Left colon (tissue), 2 donors: Measurements from ENCODE around the gene SLC25A45. TPM values are rescaled to one million over a fixed set of nuclear protein-coding genes. Genes with fewer than 3 reads are reported as not detected.
A peak's percentile ranks its signal among the peaks of the same experiment; 100 is the strongest.

Experiments used
- ATAC-seq: fragments of 200-7000 bp; cut with Tn5 transposase; one replicate; pipeline ENCODE4 v1.9.1; 2020; ENCODE audit warnings: mild to moderate bottlenecking, moderate library complexity
- DNase-seq, 2 donors: peaks; one replicate each; pipeline ENCODE4 v3.0.0-alpha.2; 2020
- intact Hi-C, 2 donors: fragments of 100-400 bp; cut with DNase I in 1 of 2; cut with micrococcal nuclease in 1 of 2; formaldehyde crosslinking; loops; one replicate each; pipeline versions ENCODE4 v1.11.2 to v1.14.0; 2022; cut with DNase I, micrococcal nuclease
- total RNA-seq, 2 donors: library from RNA; stranded (reverse); fragmentation: NEBNext Ultra II Directional; extraction: Animal tissue kit (Norgen Biotek cat#: 25700); gene quantifications; one replicate each; pipeline ENCODE4 v1.2.1, GENCODE V29; 2021
- donor health status: DM: no; HTN: no; CAD: no.
- donor health status: DM: yes; HTN: yes; CAD: no.

SLC25A45 gene
- total RNA-seq, 2 donors from 2014 or later, result 5.8 to 8.4 TPM

DNA sequence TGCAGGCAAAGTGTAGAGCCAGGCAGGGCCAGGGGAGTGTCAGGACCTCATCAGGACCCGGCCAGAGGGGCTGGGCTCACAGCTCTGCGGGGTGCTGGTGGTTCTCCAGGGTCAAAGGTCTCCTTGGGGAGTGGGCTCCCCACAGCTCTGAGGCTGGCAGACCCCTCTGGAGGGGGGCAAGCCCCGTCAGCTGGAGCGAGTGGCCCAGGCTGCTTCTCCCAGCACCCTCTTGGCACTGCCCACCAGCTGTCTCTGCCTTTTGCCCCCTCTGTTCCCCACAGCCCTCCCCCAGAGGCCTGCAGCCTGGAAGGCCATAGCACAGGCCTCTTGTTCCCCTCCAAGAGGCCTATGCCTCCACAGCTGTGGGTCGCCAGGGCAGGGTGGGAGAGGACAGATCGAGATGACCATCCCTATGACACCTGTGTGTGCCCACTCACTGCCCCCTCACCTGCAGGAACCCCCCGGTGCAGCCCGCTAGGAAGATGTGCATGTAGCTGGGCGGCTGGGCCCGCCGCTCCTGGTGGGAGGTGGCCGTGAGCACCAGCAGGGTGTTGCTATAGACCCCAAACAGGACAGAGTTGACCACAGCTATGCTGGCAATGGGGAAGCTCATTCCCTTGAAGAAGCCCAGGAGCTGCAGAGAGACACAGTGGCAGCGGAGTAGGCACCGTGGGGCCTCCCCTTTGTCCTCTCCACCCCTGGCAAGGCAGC, 3.4 kb downstream of the SLC25A45 start:
- DNase-seq, result no peak
- intact Hi-C loops, result loop anchor here in 1 of 2 donors (10.0 kb wide), 1 partner anchor 136 kb away; no protein-coding TSS in a partner anchor
- ATAC-seq, result no peak

DNA sequence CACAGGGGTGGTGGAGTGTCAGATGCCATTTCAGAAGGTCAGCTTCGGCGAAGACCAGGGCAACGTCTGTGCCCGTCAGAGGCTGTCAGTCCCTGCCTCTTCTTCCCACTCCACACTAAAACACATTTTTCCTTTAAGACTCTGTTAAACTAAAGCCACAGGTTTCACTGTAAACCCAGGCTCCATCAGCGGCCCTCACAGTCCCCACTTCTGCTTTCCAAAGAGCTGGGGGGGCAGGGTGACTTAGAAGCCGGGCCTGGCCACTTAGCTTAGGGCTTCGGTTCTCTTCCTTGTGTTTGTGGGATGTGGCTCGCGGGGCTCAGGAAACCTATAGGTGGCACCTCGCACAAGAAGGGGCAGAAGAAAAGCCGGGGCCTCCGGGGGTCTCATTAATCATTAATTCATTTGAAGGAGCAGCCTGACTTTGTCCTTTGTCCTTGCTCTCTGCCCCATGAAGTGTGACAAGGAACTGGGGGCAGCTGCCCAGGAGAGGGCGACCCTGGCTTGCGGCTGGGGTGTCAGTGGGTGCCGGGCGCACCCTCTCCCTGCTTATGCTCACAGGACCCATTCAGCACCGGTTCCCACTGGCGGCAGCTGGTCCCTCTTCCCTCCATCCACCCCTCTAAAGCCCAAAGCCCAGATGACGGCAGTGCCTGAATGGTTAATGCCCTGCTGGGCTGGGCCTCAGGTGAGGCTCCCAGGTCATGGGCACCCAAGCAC, 4.1 kb downstream of the SLC25A45 start:
- intact Hi-C loops, result loop anchor here in 1 of 2 donors (10.0 kb wide), 1 partner anchor 136 kb away; no protein-coding TSS in a partner anchor
- DNase-seq, result peak in 1 of 2 donors; percentile 44
- ATAC-seq, result no peak

DNA sequence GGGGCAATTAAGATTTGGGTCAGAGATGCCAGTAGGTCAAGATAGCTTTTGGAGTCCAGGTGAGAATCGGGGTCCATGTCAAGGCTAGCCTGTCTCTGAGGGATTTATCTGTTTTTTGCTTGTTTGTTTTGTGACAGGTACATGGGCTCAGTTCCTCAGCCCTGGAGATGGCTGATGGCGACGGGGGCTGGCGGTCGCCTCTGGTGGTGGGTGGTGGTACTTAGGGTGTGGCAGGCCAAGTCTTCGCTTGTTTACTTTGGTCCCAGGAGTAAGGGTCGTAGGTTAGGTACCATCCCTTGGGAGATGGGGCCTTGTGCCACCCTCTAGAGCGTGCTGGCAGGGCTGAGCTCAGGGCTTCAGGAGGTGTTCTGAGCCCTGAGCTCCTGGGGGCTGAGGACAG, 4.7 kb downstream of the SLC25A45 start:
- ATAC-seq, result no peak
- DNase-seq, result no peak
- intact Hi-C loops, result loop anchor here in 1 of 2 donors (10.0 kb wide), 1 partner anchor 137 kb away; no protein-coding TSS in a partner anchor

DNA sequence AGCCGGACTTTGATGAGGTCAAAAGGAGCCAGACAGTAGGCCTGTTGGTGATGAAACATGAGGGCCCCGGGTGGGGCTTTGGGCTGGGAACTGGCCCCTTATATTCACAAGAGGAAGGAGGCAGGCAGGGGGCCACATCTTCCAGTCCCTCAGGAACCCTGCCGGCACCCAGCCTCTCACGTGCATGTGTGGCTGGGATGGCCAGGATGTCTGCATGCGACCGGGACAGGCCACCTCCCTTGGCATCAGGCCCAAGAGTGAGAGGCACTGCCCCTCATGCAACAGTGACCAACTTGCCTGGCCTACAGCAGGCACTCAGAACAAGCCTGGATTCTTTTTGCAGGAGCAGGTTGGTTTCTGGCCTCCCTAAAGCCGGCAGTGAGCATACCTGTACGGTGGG, 5.4 kb downstream of the SLC25A45 start:
- intact Hi-C loops, result loop anchor here in 1 of 2 donors (10.0 kb wide), 1 partner anchor 138 kb away; no protein-coding TSS in a partner anchor
- no peak for ATAC-seq
- no peak for DNase-seq

DNA sequence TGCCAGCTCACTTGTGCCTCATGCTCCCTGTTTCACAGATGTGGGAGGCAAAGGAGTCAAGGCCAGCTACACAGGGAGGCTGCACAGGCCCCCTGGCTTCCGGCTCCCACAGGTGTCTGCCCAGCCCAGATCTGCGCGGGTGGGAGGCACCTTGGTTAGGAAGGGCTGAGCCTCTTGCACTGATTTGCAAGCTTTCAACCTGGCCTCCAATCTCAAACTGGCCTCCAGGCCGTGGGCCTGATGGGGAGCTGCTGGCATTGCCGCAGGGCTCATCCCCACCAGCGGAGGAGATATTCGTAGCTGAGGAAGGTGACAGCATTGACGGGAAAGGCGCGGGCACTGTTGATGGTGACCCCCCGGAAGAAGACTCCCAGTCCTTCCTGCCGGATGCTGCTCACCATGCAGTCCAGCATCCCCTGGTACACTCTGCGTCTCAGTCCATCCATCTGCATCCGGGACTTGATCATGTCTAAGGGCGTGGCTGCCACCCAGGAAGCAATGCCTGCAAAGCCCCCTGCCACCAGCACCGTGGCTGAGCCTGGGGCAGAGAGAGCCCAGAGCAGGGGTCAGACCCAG, 6.2 kb downstream of the SLC25A45 start:
- intact Hi-C loops, result loop anchor here in 1 of 2 donors (10.0 kb wide), 1 partner anchor 139 kb away; no protein-coding TSS in a partner anchor
- no peak for DNase-seq
- no peak for ATAC-seq

DNA sequence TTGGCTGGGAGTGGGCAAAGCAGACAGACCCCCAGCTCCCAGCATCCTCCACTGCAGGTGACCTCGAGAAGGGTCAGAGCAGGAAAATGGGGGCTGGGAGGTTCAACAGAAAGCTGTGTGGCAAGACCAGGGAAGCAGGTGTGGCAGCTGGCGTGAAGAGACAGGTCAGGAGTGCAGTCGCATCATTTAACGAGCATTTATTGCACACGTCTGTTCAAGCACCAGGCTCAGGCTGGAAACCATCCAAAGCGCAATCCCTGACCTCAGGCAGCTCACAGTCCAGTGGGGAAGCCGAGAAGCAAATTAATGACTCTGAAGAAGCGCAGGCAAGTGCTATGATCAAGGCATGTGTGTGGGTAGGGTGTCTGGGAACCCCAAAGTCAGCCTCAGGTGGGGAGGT, 7.4 kb downstream of the SLC25A45 start:
- no peak for DNase-seq
- intact Hi-C loops, result loop anchor here in 1 of 2 donors (10.0 kb wide), 1 partner anchor 140 kb away; no protein-coding TSS in a partner anchor
- ATAC-seq, result peak; percentile 74

DNA sequence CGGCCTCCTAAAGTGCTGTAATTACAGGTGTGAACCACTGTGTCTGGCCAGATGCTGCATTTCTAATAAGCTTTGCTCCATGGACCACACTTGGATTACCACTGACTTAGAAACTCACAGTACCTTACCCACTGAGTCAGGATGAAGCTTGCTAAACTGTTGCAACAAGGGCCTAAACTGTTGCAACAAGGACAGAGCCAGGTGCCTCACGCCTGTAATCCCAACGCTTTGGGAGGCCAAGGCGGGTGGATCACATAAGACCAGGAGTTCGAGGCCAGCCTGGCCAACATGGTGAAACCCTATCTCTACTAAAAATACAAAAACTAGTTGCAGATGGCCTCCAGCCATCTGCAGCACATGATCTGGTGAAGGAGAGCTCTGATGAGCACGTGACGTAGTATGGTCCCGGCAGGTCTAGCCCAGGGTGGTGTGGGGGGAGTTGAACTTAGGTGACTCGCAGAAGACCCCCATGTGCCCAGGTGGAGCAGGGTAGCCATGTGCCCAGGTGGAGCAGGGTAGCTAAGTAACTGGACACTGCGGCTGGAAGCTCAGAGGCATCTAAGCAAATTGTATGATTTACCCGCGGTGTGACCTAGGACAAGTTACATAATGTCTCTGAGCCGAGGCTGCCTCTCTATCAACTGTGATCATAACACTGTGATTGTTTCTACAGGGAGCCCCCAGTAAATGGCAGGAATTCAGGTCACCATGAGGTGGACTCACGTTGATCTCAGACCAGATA, 8.4 kb downstream of the SLC25A45 start:
- ATAC-seq, result no peak
- DNase-seq, result no peak
- intact Hi-C loops, result loop anchor here in 1 of 2 donors (10.0 kb wide), 1 partner anchor 141 kb away; no protein-coding TSS in a partner anchor

DNA sequence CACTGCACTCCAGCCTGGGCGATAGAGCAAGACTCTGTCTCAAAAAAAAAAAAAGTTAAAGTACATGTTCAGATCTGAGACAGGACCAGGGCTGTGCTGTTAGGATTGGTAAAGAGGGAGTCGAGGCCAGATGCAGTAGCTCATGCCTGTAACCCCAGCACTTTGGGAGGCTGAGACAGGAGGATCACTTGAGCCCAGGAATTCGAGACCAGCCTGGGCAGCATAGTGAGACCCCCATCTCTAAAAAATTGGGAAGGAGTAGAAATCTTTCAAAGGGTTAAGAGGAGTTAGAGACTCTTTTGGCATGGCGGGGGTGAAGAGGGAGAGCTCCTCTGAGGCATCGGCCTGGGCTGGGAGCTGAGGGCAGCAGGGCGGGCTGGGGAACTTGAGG, 11.8 kb downstream of the SLC25A45 start:
- no peak for ATAC-seq
- DNase-seq, result no peak
- intact Hi-C loops, result loop anchor here in 1 of 2 donors (10.0 kb wide), 1 partner anchor 144 kb away; no protein-coding TSS in a partner anchor

DNA sequence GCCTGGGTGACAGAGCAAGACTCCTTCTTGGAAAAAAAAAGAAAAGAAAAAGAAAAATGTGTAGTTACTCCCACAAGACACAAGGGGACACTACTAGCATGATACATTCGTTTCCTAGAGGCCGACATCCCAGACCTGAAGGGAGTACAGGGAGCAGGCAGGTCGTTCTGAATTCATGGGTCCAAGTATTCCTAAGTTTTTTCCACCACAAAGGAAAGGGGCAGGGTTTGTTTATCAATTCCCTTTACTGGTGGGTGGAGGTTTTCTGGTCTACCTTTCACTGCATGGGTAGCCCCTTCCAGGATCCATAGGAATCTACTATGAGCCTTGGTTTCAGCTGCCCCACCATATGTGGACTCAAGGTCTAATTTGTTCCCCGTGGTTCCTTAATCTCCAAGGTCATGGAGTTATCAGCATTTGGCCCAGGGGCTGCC, 16.1 kb downstream of the SLC25A45 start:
- ATAC-seq (peak; percentile 89), DNase-seq (no peak)
- intact Hi-C loops, result loop anchor here in 1 of 2 donors (10.0 kb wide), 1 partner anchor 148 kb away; no protein-coding TSS in a partner anchor

DNA sequence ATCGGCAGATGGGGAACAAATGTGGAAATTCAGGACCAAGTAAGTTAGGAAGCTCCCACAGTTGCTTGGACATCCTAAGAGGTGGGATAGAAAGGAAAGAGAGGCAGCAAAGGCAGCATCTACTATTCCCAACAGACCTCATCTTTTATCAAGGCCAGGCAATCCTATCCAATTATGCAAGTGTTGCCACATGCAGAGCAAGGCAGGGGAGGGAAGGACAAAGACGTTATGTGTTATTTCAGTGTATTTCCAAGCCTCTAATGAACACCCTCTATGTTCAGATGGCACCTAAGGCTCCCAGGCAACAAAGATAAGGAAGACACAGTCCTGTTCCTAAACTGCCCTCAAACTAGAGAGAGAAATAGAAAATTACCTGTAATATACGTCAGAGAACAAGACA, 18.7 kb downstream of the SLC25A45 start:
- ATAC-seq (no peak), DNase-seq (no peak)
- intact Hi-C loops, result loop anchor here in 1 of 2 donors (10.0 kb wide), 1 partner anchor 151 kb away; no protein-coding TSS in a partner anchor

DNA sequence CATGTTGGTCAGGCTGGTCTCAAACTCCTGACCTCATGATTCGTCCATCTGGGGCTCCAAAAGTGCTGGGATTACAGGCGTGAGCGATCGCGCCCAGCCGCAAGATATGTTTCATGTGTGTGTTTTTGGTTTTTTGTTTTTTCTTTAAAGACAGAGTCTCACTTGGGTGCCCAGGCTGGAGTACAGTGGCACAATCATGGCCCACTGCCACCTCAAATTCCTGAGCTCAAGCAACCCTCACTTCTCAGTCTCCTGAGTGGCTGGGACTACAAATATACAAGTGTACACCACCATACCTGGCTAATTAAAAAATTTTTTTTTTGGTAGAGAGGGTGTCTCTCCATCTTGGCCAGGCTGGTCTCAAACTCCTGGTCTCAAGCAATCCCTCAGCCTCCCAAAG, 19.5 kb downstream of the SLC25A45 start:
- DNase-seq (no peak), ATAC-seq (no peak)
- intact Hi-C loops, result loop anchor here in 1 of 2 donors (10.0 kb wide), 1 partner anchor 152 kb away; no protein-coding TSS in a partner anchor

DNA sequence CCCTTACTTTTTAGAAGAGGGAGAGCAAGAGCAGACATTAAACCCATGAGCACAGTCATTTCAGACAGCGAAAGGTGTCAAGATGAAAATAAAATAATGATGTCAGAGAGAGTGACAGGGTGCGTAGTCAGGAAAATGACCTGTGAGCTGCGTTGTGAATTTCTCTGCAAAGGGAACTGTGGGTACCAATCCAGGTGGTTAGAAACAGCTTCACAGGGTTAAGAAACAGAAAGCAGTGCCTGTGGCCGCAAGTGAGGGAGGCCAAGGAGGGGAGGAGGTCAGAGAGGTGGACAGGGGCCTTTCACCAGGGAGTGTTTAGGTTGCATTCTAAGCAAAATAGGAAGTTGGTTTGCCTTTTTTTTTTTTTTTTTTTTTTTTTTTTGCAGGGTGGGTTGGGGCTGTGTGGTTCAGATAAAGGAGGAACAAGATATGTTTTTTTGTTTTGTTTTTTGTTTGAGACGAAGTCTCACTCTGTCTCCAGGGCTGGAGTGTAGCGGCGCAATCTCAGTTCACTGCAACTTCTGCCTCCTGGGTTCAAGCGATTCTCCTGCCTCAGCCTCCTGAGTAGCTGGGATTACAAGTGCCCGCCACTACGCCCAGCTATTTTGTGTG, 20.0 kb downstream of the SLC25A45 start:
- intact Hi-C loops, result loop anchor here in 1 of 2 donors (10.0 kb wide), 1 partner anchor 152 kb away; no protein-coding TSS in a partner anchor
- DNase-seq, result no peak
- ATAC-seq, result no peak

DNA sequence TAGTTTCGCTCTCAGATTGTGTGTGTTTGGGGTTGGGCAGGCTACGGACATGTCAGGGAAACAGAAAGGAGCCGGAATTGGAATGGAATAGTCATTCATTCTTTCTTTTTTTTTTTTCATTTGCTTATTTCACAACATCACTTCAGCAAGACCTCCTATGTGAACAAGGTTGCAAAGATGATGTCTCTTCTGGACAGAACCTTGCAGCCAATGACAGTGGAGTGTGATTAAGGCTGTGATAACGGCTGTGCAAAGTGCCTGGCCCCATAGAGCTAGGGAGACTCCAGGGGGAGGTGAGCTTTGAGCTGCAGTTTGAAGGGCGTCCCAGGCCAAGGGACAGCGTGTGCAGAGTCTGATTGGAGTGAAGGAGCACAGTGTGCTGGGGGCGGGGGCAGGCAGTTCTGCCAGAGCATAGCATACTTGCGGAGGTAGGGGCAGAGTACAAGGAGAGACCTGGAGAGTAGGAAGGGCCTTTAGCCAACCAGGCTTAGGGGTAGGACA, 24.5 kb downstream of the SLC25A45 start:
- ATAC-seq (peak; percentile 24), DNase-seq (no peak)
- intact Hi-C loops, result no loop called here

DNA sequence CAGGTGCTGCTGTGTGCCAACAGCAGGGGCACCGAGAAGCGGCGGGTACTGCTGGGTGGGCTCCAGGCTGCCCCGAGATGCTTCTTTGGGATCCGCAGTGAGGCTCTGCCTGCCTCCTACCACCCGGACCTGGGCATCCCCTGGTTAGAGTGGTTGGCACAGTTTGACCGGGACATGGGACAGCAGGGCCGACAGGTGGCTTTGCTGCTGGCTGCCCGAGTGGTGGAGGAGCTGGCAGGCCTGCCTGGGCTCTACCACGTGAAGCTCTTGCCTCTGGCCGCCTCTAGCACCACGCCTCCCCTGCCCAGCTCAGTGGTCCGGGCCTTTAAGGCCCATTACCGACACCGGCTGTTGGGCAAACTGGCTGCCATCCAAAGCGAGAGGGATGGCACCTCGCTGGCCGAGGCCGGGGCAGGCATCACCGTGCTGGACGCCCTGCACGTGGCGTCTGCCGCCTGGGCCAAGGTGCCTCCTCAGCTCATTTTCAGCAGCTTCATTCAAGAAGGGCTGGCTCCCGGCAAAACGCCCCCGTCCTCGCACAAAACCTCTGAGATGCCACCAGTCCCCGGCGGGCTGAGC, 26.0 kb downstream of the SLC25A45 start:
- DNase-seq, result no peak
- intact Hi-C loops, result no loop called here
- no peak for ATAC-seq

DNA sequence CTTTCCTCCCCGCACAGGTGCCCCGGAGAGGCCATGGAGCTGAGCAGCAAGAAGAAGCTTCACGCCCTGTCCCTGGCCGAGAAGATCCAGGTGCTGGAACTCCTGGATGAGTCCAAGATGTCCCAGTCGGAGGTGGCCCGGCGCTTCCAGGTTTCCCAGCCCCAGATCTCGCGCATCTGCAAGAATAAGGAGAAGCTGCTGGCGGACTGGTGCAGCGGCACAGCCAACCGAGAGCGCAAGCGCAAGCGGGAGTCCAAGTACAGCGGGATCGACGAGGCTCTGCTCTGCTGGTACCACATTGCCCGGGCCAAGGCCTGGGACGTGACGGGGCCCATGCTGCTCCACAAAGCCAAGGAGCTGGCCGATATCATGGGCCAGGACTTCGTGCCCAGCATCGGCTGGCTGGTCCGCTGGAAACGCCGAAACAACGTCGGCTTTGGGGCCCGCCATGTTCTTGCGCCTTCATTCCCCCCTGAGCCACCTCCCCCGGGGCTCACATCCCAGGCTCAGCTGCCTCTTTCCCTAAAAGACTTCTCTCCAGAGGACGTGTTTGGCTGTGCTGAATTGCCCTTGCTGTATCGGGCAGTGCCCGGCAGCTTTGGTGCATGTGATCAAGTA, 26.6 kb downstream of the SLC25A45 start:
- peak; percentile 47 to 49 for DNase-seq
- peak; percentile 6 for ATAC-seq
- intact Hi-C loops, result no loop called here

DNA sequence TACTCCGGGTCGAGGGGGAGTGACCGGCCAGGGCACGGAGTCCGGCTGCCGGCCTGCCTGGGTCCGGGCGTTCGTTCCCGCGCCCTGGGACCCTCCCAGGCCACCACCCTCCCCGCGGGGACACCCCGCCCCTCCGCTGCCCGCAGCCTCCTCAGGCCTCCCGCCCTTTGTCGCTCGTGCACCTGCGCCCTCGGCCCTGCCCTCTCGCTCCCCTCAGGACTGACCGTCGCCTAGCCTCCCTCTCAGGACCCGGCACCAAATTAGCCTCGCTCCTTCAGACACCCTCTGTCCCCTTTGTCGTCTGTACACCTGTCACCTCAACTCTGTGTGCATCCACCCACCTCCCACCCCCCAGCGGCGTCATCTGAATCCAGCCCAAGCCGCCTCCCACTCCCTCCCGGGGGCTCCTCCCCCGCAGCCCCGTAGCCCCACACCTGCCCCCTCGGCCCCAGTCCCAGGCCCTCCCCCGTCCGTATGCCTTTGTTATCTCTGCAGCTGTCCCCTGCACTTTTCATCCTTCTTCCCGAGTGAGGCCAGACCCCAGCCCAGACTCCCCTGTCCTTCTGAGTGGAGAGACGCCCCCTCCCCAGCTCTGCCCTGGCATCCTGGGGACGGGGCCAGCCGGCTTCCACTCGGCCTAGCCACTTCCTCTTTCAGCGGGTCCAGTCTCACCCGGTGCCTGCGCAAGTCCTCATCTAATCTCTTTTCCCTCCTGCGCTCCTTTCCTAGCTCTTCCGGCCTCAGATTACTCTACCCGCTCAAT, 27.3 kb downstream of the SLC25A45 start:
- intact Hi-C loops, result no loop called here
- DNase-seq, result peak in 1 of 2 donors; percentile 62
- ATAC-seq, result peak; percentile 37
